ENCODE measurements around the gene MKRN1.
A peak's percentile ranks its signal among the peaks of the same experiment; 100 is the strongest.
"Not testable (repeated sequence)": the region's sequence is repeated elsewhere in the genome, so short reads cannot be mapped to it uniquely, and the experiment has no call there.

The MKRN1 gene

GRCh38 chr7:140435252-140435895 is 43.9 kb downstream of the MKRN1 start:
- no peak for DNase-seq (ENCODE audit: low spot score)

GRCh38 chr7:140433396-140433795 is 45.9 kb downstream of the MKRN1 start:
- DNase-seq (ENCODE audit: low spot score), result no peak

DNA sequence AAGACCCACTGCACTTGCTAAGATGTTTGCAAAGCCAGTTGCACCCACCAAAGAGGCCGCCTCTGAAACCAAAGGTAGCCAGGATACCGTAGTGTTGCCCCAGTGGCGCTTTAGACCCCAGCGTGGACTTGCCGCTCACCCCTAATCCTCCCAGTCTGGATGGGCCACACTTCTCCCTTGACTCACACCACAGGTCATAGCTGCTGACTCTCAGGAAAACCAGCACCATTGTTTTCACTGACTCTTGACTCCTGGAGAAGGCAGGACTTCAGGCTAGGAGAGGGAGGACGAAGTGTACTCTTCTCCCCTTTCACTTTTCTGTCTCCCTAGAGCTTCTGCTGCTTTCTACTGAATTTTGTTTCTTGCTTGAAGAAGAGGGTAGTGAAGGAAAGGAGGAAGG is 53.2 kb downstream of the MKRN1 start:
- DNase-seq (ENCODE audit: low spot score), result no peak

GRCh38 chr7:140425718-140426117 is 53.6 kb downstream of the MKRN1 start:
- no peak for DNase-seq (ENCODE audit: low spot score)

- DNase-seq (ENCODE audit: low spot score), result no peak
These were observed 55.8 kb downstream of the MKRN1 start for GRCh38 chr7:140423501-140423900.

DNA sequence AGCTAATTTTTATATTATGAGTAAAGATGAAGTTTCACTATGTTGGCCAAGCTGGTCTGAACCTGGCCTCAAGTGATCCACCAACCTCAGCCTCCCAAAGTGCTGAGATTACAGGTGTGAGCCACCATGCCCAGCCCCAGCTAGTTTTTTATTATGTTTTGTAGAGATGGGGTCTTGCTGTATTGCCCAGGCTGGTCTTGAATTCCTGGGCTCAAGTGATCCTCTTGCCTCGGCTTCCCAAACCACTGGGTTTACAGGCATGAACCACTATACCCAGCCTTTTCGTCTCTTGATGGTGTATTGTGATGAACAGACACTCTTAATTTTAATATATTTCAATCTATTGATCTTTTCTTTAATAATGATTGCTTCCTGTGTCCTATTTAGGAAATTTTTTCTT is 57.8 kb downstream of the MKRN1 start:
- no peak for DNase-seq (ENCODE audit: low spot score)

DNA sequence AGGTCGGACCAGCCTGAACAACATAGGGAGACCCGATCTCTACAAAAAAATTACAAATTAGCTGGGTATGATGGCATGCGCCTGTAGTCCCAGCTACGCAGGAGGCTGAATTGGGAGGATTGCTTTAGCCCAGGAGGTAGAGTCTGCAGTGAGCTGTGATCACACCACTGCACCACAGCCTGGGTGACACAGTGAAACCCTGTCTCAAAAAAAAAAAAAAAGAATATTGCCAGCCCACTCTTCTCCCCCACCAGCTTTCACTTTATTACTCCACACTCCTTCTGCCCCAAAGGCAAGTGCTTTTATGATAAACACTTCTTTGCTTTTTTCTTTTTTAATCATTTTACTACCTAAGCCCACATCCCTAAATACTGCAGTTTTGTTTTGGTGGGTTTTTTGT is 60.7 kb downstream of the MKRN1 start:
- DNase-seq (ENCODE audit: low spot score), result no peak

DNA sequence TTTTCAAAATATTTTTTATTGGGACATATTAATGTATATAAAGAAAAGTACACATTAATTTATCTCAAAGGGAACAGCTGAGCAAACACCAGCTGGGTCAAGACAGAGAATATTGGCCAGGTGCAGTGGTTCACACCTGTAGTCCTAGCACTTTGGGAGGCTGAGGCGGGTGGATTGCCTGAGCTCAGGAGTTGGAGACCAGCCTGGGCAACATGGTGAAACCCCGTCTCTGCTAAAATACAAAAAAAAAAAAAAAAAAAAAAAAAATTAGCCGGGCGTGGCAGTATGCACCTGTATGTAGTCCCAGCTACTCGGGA is 61.2 kb downstream of the MKRN1 start:
- DNase-seq (ENCODE audit: low spot score), result not testable (repeated sequence)

DNA sequence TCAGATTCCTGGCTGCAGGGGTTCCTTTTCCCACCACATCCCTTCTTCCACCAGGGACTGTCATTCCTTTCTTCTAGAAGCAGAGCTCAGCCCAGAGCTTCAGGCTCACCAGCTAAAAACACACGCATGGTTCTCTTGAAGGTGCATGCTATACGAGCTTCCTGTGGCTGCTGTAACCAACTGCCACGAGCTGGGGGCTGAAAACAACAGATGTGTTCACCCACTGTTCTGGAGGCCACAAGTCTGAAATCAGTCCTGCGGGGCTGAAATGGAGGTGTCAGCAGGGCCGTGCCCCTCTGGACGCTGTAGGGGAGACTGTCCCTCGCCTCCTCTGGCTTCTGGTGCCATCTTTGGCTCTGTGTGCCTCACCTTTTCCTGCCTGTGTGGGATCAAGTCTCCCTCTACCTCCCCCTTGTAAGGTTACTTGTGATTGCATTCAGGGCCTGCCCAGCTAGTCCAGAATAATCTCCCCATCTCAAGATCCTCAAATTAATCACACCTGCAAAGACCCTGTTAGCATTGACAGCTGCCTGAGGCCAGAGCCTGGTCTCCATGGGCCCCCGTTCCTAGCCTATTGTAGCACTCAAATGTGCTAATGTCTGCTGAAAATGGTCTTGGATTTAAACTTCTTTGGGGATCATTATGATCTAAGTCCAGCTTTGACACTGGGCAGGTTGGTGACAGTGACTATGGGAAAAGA is 61.7 kb downstream of the MKRN1 start:
- DNase-seq (ENCODE audit: low spot score), result no peak

DNA sequence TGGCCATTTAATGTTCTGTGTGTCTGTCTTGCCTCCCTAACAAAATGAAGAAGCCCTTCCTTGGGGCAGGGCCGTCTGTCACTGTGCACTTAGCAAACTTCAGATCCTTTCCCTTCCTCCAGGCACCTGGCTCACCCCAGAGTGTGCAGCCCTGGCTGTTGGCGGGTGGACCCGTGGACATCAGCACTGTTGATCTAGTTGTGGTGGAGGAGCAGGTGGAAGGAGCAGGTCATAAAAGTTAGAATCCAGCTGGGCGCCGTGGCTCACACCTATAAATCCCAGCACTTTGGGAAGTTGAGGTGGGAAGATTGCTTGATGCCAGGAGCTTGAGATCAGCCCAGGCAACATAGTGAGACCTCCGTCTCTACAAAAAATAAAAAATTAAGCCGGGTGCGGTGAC is 62.7 kb downstream of the MKRN1 start:
- no peak for DNase-seq (ENCODE audit: low spot score)

GRCh38 chr7:140415816-140416215 is 63.5 kb downstream of the MKRN1 start:
- DNase-seq (ENCODE audit: low spot score), result not testable (repeated sequence)

DNA sequence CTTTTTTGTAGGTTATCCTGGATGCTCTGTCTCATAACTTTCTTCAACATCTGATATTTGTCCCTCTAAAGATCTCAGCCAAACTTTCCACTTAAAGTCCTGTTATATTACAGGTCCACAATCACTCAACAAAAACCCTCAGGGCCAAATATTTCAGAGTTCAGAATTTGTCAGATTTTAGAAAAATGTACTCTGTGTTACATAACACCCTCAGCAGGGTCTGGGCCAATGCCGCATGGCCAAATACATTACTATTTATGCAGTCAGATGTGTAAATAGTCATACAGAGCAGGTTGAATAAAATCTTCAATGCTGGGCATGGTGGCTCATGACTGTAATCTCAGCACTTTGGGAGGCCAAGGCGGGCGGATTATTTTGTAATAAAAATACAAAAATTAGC is 63.9 kb downstream of the MKRN1 start:
- no peak for DNase-seq (ENCODE audit: low spot score)

GRCh38 chr7:140404565-140405065 is 74.7 kb downstream of the MKRN1 start:
- DNase-seq (ENCODE audit: low spot score), result no peak

DNA sequence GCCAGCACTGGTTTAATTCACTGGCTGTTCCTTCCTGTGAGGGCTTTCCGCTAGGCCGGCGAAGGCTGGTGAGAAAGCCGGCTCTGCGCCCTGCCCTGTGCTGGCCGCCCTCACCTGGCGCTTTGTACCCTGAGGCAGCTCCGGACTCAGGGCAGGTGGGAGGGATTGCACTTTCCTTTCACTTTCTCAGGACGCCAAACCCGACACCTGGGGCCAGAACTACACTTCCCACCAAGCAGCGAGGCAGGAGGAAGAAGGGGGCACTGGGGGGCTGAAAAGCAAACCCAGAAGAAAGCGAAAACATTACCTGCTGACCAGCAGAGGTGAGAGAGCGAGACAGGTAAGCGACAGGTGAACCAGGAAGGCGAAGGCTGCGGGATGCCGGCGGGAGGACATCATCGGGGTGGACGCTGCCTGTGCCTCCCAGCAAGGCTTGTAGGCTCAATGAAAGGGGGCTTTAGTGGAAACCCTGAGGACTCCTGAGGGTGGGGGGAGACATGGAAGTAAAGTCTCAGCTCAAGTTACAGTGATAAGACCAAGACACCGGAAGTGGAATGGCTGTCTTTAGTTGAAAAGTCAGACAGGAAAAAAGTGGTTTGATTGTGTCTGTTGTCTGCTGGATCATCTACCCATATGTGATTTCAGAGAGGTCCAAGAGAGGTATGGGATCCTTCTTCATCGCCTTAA is 75.3 kb downstream of the MKRN1 start, which contains the start of gene RAB19:
TSS of gene RAB19 (plus strand) at position 181 of the 687 bp plus-strand sequence. CDS start 3,589 bp downstream, outside the sequence.
- peak; percentile 57 for DNase-seq (ENCODE audit: low spot score)

Data from iPS-NIHi11 (cell line).